ENCODE results near the gene ANLN.

DNA sequence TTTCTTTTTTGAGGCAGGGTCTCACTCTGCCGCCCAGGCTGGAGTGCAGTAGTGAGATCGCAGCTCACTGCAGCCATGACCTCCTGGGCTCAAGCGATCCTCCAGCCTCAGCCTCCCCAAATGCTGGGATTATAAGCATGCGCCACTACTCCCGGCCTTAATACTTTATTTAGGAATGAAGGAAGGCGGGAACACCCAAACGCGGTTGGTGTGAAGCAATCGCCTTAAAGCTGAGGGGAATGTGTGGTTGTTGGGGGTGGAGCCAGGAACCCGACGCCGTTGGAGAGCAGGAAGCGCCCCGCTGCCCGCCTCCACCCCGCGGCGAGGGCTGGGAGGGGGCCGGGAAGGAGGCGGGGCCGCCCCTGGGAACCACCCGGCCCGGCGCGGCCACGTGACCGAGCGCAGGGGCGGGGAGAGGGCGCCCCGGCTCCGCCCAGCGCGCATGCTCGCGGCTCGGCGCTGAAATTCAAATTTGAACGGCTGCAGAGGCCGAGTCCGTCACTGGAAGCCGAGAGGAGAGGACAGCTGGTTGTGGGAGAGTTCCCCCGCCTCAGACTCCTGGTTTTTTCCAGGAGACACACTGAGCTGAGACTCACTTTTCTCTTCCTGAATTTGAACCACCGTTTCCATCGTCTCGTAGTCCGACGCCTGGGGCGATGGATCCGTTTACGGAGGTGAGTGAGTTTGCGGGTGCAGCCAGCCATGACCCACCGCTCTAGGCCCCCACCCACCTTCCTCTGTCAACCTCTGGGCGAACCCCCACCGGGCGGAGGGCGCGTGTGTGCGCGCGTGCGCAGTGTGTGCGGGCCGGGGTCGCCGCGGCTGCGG, at the start of gene ANLN:
- TF ChIP-seq, protein P1, sequence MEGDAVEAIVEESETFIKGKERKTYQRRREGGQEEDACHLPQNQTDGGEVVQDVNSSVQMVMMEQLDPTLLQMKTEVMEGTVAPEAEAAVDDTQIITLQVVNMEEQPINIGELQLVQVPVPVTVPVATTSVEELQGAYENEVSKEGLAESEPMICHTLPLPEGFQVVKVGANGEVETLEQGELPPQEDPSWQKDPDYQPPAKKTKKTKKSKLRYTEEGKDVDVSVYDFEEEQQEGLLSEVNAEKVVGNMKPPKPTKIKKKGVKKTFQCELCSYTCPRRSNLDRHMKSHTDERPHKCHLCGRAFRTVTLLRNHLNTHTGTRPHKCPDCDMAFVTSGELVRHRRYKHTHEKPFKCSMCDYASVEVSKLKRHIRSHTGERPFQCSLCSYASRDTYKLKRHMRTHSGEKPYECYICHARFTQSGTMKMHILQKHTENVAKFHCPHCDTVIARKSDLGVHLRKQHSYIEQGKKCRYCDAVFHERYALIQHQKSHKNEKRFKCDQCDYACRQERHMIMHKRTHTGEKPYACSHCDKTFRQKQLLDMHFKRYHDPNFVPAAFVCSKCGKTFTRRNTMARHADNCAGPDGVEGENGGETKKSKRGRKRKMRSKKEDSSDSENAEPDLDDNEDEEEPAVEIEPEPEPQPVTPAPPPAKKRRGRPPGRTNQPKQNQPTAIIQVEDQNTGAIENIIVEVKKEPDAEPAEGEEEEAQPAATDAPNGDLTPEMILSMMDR (conservative IDR thresholded peaks at IDR 0.05; ENCODE audit: low read length): no peak
- TF ChIP-seq EZH2phosphoT487 (IDR thresholded peaks at IDR 0.05; ENCODE audit: borderline replicate concordance): no peak

Data from Loucy (cell line).